SK-N-SH treated with all-trans-retinoic acid at 6 μM for 48 hours (cell line): ENCODE results near the gene ARHGAP22.

Experiments used
- ATAC-seq: fragments of 200-7000 bp; cut with Tn5 transposase; 3 replicates; pipeline ENCODE4 v1.9.1; 2020; ENCODE audit warnings: mild to moderate bottlenecking, moderate library complexity
- ARNTL ChIP-seq: fragments of 450-650 bp; formaldehyde crosslinking; IDR thresholded peaks from 2 replicates; pipeline ENCODE4 v1.5.0; 2020; ENCODE audit warnings: low read depth, mild to moderate bottlenecking, moderate library complexity, borderline replicate concordance
- BACH2 ChIP-seq: fragments of 250-450 bp; sonication (Bioruptor Pico); IDR thresholded peaks from 2 replicates; pipeline ENCODE4 v1.9.0; 2021; ENCODE audit warnings: mild to moderate bottlenecking, borderline replicate concordance
- ESRRG ChIP-seq: fragments of 250-450 bp; sonication (Bioruptor Pico); IDR thresholded peaks from 2 replicates; pipeline ENCODE4 v1.6.1; 2021; ENCODE audit warnings: mild to moderate bottlenecking
- GLIS3 ChIP-seq: fragments of 250-450 bp; sonication (Bioruptor Pico); IDR thresholded peaks from 2 replicates; pipeline ENCODE4 v1.5.0; 2020; ENCODE audit warnings: mild to moderate bottlenecking, moderate library complexity
- ISL1 ChIP-seq: fragments of 250-450 bp; sonication (Bioruptor Pico); IDR thresholded peaks from 2 replicates; pipeline ENCODE4 v2.1.2; 2022; ENCODE audit warnings: mild to moderate bottlenecking, moderate library complexity
- OSR1 ChIP-seq: fragments of 250-450 bp; sonication (Bioruptor Pico); IDR thresholded peaks from 2 replicates; pipeline ENCODE4 v1.8.0; 2022; ENCODE audit warnings: moderate library complexity, mild to moderate bottlenecking, inconsistent platforms
- PPARA ChIP-seq: fragments of 250-450 bp; sonication (Bioruptor Pico); IDR thresholded peaks from 2 replicates; pipeline ENCODE4 v1.5.0; 2020; ENCODE audit warnings: mild to moderate bottlenecking, borderline replicate concordance
- RARB ChIP-seq: fragments of 250-450 bp; sonication (Bioruptor Pico); IDR thresholded peaks from 2 replicates; pipeline ENCODE4 v1.8.0; 2021; ENCODE audit warnings: mild to moderate bottlenecking, moderate library complexity
- SNAI2 ChIP-seq: fragments of 250-450 bp; sonication (Bioruptor Pico); IDR thresholded peaks from 2 replicates; pipeline ENCODE4 v1.5.0; 2020; ENCODE audit warnings: mild to moderate bottlenecking, moderate library complexity
- TCF4 ChIP-seq: fragments of 250-450 bp; sonication (Bioruptor Pico); IDR thresholded peaks from 2 replicates; pipeline ENCODE4 v1.8.0; 2021; ENCODE audit warnings: mild to moderate bottlenecking, moderate library complexity, borderline replicate concordance
- TOX ChIP-seq: fragments of 250-450 bp; sonication (Bioruptor Pico); IDR thresholded peaks from 2 replicates; pipeline ENCODE4 v1.8.0; 2021; ENCODE audit warnings: mild to moderate bottlenecking, moderate library complexity, borderline replicate concordance
- ZC3H10 ChIP-seq: fragments of 250-450 bp; sonication (Bioruptor Pico); IDR thresholded peaks from 2 replicates; pipeline ENCODE4 v1.5.1; 2021; ENCODE audit warnings: mild to moderate bottlenecking, moderate library complexity
- ZFP3 ChIP-seq: fragments of 250-450 bp; sonication (Bioruptor Pico); IDR thresholded peaks from 2 replicates; pipeline ENCODE4 v1.5.0; 2020; ENCODE audit warnings: mild to moderate bottlenecking, moderate library complexity
- ZNF565 ChIP-seq: fragments of 450-650 bp; formaldehyde crosslinking; conservative IDR thresholded peaks from 2 replicates; pipeline ENCODE4 v1.5.0; 2020; ENCODE audit warnings: low read depth, mild to moderate bottlenecking, moderate library complexity
- ZNF70 ChIP-seq: fragments of 450-650 bp; formaldehyde crosslinking; IDR thresholded peaks from 2 replicates; pipeline ENCODE4 v1.5.0; 2020; ENCODE audit warnings: mild to moderate bottlenecking, moderate library complexity
- ZNF8 ChIP-seq: fragments of 450-650 bp; formaldehyde crosslinking; IDR thresholded peaks from 2 replicates; pipeline ENCODE4 v1.5.0; 2020; ENCODE audit warnings: mild to moderate bottlenecking, moderate library complexity
- TF ChIP-seq, protein P1 (sequence below): fragments of 250-450 bp; sonication (Bioruptor Pico); IDR thresholded peaks from 2 replicates; pipeline ENCODE4 v1.8.0; 2021; ENCODE audit warnings: low read depth, mild to moderate bottlenecking, moderate library complexity, borderline replicate concordance
- TF ChIP-seq, protein P2 (sequence below): fragments of 250-450 bp; sonication (Bioruptor Pico); IDR thresholded peaks from 2 replicates; pipeline ENCODE4 v1.8.0; 2020; ENCODE audit warnings: mild to moderate bottlenecking, moderate library complexity, borderline replicate concordance
- TF ChIP-seq, protein P3 (sequence below): fragments of 250-450 bp; sonication (Bioruptor Pico); IDR thresholded peaks from 2 replicates; pipeline ENCODE4 v1.5.0; 2020; ENCODE audit warnings: mild to moderate bottlenecking, moderate library complexity

ARHGAP22 gene

DNA sequence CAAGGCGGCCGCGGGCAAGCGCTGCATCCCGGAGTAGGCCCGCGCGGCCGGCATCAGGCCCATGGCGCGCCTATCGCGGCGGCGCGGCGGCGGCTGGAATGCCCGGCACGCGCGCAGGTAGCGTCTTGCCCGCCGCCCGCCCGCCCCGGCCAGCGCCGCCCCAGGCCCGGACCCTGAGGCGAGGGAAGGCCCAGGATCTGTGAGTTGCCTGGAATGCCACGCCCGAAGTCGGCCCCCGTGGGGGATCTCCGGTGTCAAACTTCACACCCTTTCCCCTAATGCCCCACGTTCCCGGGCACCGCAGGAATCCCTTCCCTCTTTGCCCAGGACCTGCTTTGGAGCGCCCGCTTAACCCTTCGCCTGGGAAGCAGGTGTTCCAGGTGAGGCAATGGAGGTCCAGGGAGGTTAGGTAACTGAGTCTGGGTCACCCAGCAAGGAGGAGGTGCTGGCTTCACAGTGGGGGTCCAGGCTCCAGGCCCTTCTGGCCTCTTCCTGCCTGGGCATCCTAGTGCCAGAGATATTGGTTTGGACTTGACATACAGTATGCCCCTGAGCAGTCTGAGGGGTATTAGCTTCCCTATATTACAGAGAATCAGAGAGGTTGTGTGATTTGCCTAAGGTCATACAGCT, 138.1 kb downstream of the ARHGAP22 start:
- TF ChIP-seq TOX (no peak), ARNTL (CRISPR knock-in tag) (no peak), RARB (no peak), OSR1 (CRISPR knock-in tag) (no peak), GLIS3 (CRISPR knock-in tag) (no peak), SNAI2 (no peak), ZNF565 (CRISPR knock-in tag) (no peak), ZNF70 (no peak)
- TF ChIP-seq, protein P1, sequence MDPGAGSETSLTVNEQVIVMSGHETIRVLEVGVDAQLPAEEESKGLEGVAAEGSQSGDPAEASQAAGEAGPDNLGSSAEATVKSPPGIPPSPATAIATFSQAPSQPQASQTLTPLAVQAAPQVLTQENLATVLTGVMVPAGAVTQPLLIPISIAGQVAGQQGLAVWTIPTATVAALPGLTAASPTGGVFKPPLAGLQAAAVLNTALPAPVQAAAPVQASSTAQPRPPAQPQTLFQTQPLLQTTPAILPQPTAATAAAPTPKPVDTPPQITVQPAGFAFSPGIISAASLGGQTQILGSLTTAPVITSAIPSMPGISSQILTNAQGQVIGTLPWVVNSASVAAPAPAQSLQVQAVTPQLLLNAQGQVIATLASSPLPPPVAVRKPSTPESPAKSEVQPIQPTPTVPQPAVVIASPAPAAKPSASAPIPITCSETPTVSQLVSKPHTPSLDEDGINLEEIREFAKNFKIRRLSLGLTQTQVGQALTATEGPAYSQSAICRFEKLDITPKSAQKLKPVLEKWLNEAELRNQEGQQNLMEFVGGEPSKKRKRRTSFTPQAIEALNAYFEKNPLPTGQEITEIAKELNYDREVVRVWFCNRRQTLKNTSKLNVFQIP (CRISPR knock-in tag), result no peak
- TF ChIP-seq, all 23 proteins: peak for 0
- no peak for ATAC-seq

DNA sequence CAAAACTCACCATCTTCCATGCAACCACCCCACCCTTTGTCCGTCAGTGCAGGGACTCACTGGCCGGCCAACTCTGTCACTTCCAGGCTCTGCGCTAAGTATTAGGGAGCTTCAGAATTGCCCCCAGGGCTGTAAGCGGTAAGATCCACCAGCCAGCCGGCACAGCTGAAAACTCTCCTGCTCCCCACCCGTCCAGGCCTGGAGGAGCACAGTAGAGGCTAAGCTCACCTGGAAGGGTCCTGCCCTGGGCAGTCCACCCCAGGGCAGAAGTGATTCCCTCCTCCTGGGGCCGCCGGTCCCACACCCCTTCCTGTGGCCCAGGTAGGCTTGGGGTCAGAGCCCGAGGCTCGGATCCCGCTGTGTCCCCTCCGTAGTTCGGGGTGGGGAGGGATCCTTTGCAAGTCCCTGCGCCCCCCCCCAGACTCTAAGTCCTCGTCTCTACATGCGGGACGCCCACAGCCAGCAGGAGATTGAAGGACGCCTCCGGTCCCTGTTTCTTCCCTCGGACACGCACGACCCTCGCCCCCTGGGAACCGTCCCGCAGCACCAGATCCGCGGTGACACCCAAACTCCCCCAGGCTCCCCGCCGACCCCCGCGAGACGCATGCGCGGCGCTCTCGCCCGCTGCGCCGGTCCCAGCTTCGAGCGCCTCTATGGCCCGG, 138.9 kb downstream of the ARHGAP22 start:
- TF ChIP-seq ISL1 (no peak), SNAI2 (no peak), ZFP3 (CRISPR knock-in tag) (no peak), ZNF70 (no peak), RARB (no peak)
- TF ChIP-seq, protein P1 (CRISPR knock-in tag), result no peak
- TF ChIP-seq, protein P2, sequence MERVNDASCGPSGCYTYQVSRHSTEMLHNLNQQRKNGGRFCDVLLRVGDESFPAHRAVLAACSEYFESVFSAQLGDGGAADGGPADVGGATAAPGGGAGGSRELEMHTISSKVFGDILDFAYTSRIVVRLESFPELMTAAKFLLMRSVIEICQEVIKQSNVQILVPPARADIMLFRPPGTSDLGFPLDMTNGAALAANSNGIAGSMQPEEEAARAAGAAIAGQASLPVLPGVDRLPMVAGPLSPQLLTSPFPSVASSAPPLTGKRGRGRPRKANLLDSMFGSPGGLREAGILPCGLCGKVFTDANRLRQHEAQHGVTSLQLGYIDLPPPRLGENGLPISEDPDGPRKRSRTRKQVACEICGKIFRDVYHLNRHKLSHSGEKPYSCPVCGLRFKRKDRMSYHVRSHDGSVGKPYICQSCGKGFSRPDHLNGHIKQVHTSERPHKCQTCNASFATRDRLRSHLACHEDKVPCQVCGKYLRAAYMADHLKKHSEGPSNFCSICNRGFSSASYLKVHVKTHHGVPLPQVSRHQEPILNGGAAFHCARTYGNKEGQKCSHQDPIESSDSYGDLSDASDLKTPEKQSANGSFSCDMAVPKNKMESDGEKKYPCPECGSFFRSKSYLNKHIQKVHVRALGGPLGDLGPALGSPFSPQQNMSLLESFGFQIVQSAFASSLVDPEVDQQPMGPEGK (CRISPR knock-in tag), result no peak
- no peak for ATAC-seq

DNA sequence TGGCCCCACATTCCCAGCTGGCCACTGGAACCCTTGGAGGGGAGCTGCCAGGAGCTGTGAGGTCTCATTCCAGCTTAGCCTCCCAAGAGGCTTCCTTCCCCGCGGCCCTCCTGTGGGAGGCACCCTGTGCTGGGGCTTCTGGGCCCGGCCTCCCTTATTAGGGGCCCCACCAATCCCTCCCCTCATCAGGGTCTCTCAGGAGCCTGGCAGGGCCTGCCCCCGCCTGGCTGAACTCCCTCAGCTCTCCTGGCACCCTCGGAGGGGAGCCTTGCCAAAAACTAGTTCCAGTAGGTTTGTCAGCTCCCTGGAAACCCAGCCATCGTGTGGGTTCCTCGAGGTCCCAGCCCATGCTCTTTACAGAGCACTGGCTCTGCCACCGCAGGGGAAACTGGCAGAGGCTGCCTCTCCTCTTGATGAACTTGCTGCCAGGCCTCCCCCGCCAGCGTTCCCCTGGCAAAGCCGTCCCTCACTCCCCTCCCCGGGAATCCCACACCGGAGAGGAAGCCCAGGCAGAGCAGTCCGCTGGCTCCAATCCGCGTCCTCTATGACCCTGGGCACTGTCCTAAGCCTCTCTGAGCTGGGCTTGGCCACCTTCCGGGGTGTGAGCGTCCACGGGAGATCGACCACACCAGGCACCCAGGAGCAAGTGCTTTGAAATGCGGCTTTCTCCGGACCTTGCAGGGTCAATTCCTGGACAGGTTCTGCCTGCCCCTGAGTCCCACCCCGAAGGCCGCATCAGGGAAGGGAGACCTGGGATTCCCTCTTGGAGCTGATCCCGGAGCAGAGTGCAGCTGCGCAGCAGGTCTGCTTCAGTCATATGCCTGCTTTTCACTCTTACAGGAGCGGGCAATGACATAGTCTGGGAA, 139.8 kb downstream of the ARHGAP22 start:
- TF ChIP-seq ZC3H10 (no peak), OSR1 (CRISPR knock-in tag) (no peak), TCF4 (CRISPR knock-in tag) (no peak), GLIS3 (CRISPR knock-in tag) (no peak), PPARA (CRISPR knock-in tag) (no peak), ARNTL (CRISPR knock-in tag) (no peak), ESRRG (CRISPR knock-in tag) (no peak), SNAI2 (no peak), ZNF70 (no peak), ISL1 (no peak), ZNF8 (no peak), BACH2 (CRISPR knock-in tag) (no peak), ZNF565 (CRISPR knock-in tag) (no peak), TOX (no peak)
- TF ChIP-seq, protein P3, sequence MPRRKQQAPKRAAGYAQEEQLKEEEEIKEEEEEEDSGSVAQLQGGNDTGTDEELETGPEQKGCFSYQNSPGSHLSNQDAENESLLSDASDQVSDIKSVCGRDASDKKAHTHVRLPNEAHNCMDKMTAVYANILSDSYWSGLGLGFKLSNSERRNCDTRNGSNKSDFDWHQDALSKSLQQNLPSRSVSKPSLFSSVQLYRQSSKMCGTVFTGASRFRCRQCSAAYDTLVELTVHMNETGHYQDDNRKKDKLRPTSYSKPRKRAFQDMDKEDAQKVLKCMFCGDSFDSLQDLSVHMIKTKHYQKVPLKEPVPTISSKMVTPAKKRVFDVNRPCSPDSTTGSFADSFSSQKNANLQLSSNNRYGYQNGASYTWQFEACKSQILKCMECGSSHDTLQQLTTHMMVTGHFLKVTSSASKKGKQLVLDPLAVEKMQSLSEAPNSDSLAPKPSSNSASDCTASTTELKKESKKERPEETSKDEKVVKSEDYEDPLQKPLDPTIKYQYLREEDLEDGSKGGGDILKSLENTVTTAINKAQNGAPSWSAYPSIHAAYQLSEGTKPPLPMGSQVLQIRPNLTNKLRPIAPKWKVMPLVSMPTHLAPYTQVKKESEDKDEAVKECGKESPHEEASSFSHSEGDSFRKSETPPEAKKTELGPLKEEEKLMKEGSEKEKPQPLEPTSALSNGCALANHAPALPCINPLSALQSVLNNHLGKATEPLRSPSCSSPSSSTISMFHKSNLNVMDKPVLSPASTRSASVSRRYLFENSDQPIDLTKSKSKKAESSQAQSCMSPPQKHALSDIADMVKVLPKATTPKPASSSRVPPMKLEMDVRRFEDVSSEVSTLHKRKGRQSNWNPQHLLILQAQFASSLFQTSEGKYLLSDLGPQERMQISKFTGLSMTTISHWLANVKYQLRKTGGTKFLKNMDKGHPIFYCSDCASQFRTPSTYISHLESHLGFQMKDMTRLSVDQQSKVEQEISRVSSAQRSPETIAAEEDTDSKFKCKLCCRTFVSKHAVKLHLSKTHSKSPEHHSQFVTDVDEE, result no peak
- TF ChIP-seq, protein P1 (CRISPR knock-in tag), result no peak
- ATAC-seq, result no peak
